Vagina (tissue), 2 donors: ENCODE measurements around the gene MDGA2.

Source experiments
- POLR2AphosphoS5 ChIP-seq, 2 donors: sonication (generic); formaldehyde crosslinking; IDR thresholded peaks; one replicate each; pipeline ENCODE4 v1.9.0; 2017; ENCODE audit warnings: antibody characterized with exemption in 2 of 2, mild to moderate bottlenecking in 2 of 2, low read depth in 1 of 2; ENCODE audit not compliant: insufficient read depth in 1 of 2
- TF ChIP-seq, protein P1 (sequence below), 3 experiments: fragments of 450-650 bp in 2 of 3; fragments of 200-600 bp in 1 of 3; sonication (generic) in 1 of 3; IDR thresholded peaks; one replicate each; pipeline ENCODE4 v1.5.1; 2017 to 2019; ENCODE audit warnings: antibody characterized with exemption in 3 of 3, mild to moderate bottlenecking in 2 of 3, moderate library complexity in 2 of 3

GRCh38 chr14:47555333-47555732 lies 120.1 kb downstream of the MDGA2 start:
- TF ChIP-seq, protein P1, sequence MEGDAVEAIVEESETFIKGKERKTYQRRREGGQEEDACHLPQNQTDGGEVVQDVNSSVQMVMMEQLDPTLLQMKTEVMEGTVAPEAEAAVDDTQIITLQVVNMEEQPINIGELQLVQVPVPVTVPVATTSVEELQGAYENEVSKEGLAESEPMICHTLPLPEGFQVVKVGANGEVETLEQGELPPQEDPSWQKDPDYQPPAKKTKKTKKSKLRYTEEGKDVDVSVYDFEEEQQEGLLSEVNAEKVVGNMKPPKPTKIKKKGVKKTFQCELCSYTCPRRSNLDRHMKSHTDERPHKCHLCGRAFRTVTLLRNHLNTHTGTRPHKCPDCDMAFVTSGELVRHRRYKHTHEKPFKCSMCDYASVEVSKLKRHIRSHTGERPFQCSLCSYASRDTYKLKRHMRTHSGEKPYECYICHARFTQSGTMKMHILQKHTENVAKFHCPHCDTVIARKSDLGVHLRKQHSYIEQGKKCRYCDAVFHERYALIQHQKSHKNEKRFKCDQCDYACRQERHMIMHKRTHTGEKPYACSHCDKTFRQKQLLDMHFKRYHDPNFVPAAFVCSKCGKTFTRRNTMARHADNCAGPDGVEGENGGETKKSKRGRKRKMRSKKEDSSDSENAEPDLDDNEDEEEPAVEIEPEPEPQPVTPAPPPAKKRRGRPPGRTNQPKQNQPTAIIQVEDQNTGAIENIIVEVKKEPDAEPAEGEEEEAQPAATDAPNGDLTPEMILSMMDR (IDR thresholded peaks at IDR 0.05), result no peak
- TF ChIP-seq POLR2AphosphoS5 (IDR thresholded peaks at IDR 0.05; ENCODE audit: insufficient read depth in 1 of 2, low read depth in 1 of 2), result no peak
